Neural progenitor cell (in vitro differentiated cells): ENCODE data around the gene FRMD5. TPM values are rescaled to one million over a fixed set of nuclear protein-coding genes. Genes with fewer than 3 reads are reported as not detected.

ENCODE experiments used
- DNase-seq: peaks from one replicate; pipeline ENCODE4 v3.0.0-alpha.2; 2016; ENCODE audit warnings: low spot score
- H2AFZ ChIP-seq: fragments of 200-600 bp; sonication (generic); replicated peaks from 2 replicates; pipeline ENCODE4 v1.6.1; 2016; ENCODE audit warnings: antibody characterized with exemption
- H3F3A ChIP-seq: fragments of 200-600 bp; sonication (generic); 2 replicates; pipeline ENCODE4 v1.6.1; 2016; ENCODE audit warnings: antibody characterized with exemption, low read depth
- H3K27ac ChIP-seq: fragments of 200-600 bp; sonication (generic); 2 replicates; pipeline ENCODE4 v1.5.1; 2016; ENCODE audit warnings: mild to moderate bottlenecking
- H3K27me3 ChIP-seq: fragments of 200-600 bp; sonication (generic); 2 replicates; pipeline ENCODE4 v1.6.1; 2016; ENCODE audit warnings: mild to moderate bottlenecking, moderate library complexity
- H3K36me3 ChIP-seq: fragments of 200-600 bp; sonication (generic); 2 replicates; pipeline ENCODE4 v1.5.1; 2016
- H3K4me1 ChIP-seq: fragments of 200-600 bp; sonication (generic); 2 replicates; pipeline ENCODE4 v1.6.1; 2016; ENCODE audit warnings: mixed run types
- H3K4me2 ChIP-seq: fragments of 200-600 bp; sonication (generic); 2 replicates; pipeline ENCODE4 v1.6.1; 2016
- H3K4me3 ChIP-seq: fragments of 200-600 bp; sonication (generic); 2 replicates; pipeline ENCODE4 v1.5.1; 2016
- H3K79me2 ChIP-seq: fragments of 200-600 bp; sonication (generic); 2 replicates; pipeline ENCODE4 v1.6.1; 2016; ENCODE audit warnings: low read depth
- H3K9ac ChIP-seq: fragments of 200-600 bp; sonication (generic); 2 replicates; pipeline ENCODE4 v1.6.1; 2016
- H3K9me3 ChIP-seq: fragments of 200-600 bp; sonication (generic); 2 replicates; pipeline ENCODE4 v1.5.1; 2016; ENCODE audit warnings: low read depth
- H4K20me1 ChIP-seq: fragments of 200-600 bp; sonication (generic); 2 replicates; pipeline ENCODE4 v1.6.1; 2016; ENCODE audit warnings: low read depth
- H3K27ac Mint-ChIP-seq: 3 replicates; pipeline ENCODE4 v1.8.0; 2021; ENCODE audit warnings: mixed read lengths
- H3K27me3 Mint-ChIP-seq: 2 replicates; pipeline ENCODE4 v1.8.0; 2022; ENCODE audit warnings: low read depth, mild to moderate bottlenecking, inconsistent platforms, moderate library complexity, mixed read lengths; ENCODE audit not compliant: insufficient read depth
- H3K36me3 Mint-ChIP-seq: 3 replicates; pipeline ENCODE4 v1.8.0; 2021; ENCODE audit warnings: mixed read lengths
- H3K4me1 Mint-ChIP-seq: 3 replicates; pipeline ENCODE4 v1.8.0; 2021; ENCODE audit warnings: mixed read lengths
- H3K4me3 Mint-ChIP-seq: 3 replicates; pipeline ENCODE4 v1.8.0; 2021; ENCODE audit warnings: mild to moderate bottlenecking, moderate library complexity, mixed read lengths
- H3K9me3 Mint-ChIP-seq: 3 replicates; pipeline ENCODE4 v1.8.0; 2020; ENCODE audit warnings: mixed read lengths
- EZH2 ChIP-seq: fragments of 200-600 bp; sonication (generic); IDR thresholded peaks from 2 replicates; pipeline ENCODE4 v1.6.1; 2017; ENCODE audit warnings: antibody characterized with exemption, mild to moderate bottlenecking, moderate library complexity
- EZH2phosphoT487 ChIP-seq: fragments of 200-600 bp; sonication (generic); IDR thresholded peaks from 2 replicates; pipeline ENCODE4 v1.6.1; 2017; ENCODE audit warnings: antibody characterized with exemption
- total RNA-seq: library from RNA; depleted of rRNA; stranded (reverse); fragments of >200 nt; gene quantifications from 2 replicates; pipeline ENCODE4 v1.2.3, GENCODE V29; 2015; ENCODE audit warnings: low replicate concordance
- TF ChIP-seq, protein P1 (sequence below): fragments of 200-600 bp; sonication (generic); IDR thresholded peaks from 2 replicates; pipeline ENCODE4 v1.5.1; 2017; ENCODE audit warnings: antibody characterized with exemption, mild to moderate bottlenecking

Gene FRMD5
- total RNA-seq, 1 donor from 2014 or later: 10.1 TPM

DNA sequence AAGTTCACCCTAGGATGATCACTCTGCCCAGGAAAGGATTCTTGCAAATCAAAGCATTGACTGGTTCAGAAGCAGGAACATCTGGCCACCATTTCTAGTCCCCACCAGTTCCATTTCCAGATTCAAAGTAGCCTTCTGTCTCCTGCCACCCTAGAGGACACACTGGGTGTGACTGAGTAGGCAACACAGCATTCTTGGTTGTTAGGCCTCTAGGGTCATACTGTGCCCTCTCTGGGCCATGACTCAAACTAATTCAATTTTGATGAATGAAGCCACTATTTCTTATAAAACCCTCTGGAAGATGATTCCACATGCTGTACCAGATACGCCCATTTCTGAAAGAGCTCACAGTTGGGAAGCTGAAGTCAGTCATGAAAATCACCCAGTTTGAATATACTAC, 298.5 kb downstream of the FRMD5 start:
- Mint-ChIP-seq H3K27ac (no peak overlapping the region), H3K36me3 (peaks cover 3% of the 10 kb centered on the region), H3K9me3 (no peaks in the 10 kb centered on the region), H3K27me3 (no peaks in the 10 kb centered on the region), H3K4me1 (peaks cover 9% of the 10 kb centered on the region), H3K4me3 (no peak overlapping the region)
- Histone ChIP-seq H3F3A (no peaks in the 10 kb centered on the region), H3K79me2 (no peaks in the 10 kb centered on the region), H2AFZ (no peak overlapping the region), H3K36me3 (no peaks in the 10 kb centered on the region), H3K4me3 (no peak overlapping the region), H3K9me3 (no peaks in the 10 kb centered on the region), H4K20me1 (no peaks in the 10 kb centered on the region), H3K27ac (no peak overlapping the region), H3K4me2 (no peak overlapping the region), H3K27me3 (no peaks in the 10 kb centered on the region), H3K4me1 (no peaks in the 10 kb centered on the region), H3K9ac (no peak overlapping the region)
- TF ChIP-seq EZH2: no peak
- no peak for TF ChIP-seq EZH2phosphoT487
- TF ChIP-seq, protein P1, sequence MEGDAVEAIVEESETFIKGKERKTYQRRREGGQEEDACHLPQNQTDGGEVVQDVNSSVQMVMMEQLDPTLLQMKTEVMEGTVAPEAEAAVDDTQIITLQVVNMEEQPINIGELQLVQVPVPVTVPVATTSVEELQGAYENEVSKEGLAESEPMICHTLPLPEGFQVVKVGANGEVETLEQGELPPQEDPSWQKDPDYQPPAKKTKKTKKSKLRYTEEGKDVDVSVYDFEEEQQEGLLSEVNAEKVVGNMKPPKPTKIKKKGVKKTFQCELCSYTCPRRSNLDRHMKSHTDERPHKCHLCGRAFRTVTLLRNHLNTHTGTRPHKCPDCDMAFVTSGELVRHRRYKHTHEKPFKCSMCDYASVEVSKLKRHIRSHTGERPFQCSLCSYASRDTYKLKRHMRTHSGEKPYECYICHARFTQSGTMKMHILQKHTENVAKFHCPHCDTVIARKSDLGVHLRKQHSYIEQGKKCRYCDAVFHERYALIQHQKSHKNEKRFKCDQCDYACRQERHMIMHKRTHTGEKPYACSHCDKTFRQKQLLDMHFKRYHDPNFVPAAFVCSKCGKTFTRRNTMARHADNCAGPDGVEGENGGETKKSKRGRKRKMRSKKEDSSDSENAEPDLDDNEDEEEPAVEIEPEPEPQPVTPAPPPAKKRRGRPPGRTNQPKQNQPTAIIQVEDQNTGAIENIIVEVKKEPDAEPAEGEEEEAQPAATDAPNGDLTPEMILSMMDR: no peak
- no peak for DNase-seq

DNA sequence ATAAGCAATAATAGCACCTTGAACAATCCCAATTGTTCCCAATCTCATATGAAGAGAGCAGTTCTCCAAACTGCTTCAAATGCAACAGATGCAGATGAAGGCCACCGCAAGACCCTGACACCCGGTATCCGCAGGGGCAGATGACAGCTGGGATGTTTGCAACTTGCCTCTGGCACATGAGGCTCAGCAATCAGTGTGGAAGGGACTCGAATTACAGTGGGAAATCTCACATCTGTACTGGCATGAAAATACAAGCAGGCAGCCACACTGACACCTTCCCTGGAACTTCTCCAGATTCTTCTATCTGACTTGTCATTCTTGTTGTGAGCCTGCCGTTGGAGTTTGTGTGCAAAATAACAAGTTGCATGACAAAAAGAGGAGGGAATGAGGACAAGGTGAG, 299.5 kb downstream of the FRMD5 start:
- Histone ChIP-seq H3K36me3 (no peaks in the 10 kb centered on the region), H3K27me3 (no peaks in the 10 kb centered on the region), H3F3A (no peaks in the 10 kb centered on the region), H3K4me3 (no peak overlapping the region), H4K20me1 (no peaks in the 10 kb centered on the region), H3K4me2 (no peak overlapping the region), H3K79me2 (no peaks in the 10 kb centered on the region), H2AFZ (no peak overlapping the region), H3K27ac (no peak overlapping the region), H3K9me3 (no peaks in the 10 kb centered on the region), H3K4me1 (no peaks in the 10 kb centered on the region), H3K9ac (no peak overlapping the region)
- H3K27ac Mint-ChIP-seq: no peak overlapping the region
- H3K9me3 Mint-ChIP-seq: no peaks in the 10 kb centered on the region
- no peak overlapping the region for H3K4me3 Mint-ChIP-seq
- TF ChIP-seq, protein P1: no peak
- no peak for TF ChIP-seq EZH2
- TF ChIP-seq EZH2phosphoT487: no peak
- peaks cover 6% of the 10 kb centered on the region for H3K4me1 Mint-ChIP-seq
- no peaks in the 10 kb centered on the region for H3K27me3 Mint-ChIP-seq
- no peak for DNase-seq
- H3K36me3 Mint-ChIP-seq: peaks cover 3% of the 10 kb centered on the region

DNA sequence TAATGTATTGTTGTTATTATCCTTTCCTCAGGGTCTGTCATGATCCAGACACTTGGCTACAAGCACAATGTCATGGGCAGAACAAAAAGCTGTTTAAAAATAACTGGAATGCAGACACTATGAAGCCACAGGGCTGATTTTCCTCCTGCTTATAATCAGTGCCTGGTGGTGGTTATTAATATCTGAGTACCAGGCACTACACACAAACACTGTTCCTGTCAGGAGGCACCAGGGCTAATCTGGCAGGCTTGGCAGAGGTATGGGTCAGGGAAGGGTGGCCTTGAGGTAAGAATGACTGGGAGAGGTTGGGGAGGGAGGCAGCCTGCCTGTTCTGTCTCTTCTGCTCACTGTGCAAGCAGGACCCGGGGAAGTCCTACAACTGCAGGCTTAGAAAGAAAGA, 301.1 kb downstream of the FRMD5 start:
- H3K9ac ChIP-seq: no peak overlapping the region
- no peaks in the 10 kb centered on the region for H3K27me3 Mint-ChIP-seq
- no peak overlapping the region for H3K4me2 ChIP-seq
- H3K36me3 Mint-ChIP-seq: peaks cover 3% of the 10 kb centered on the region
- no peaks in the 10 kb centered on the region for H3K9me3 Mint-ChIP-seq
- DNase-seq: no peak
- H3K27ac ChIP-seq: no peak overlapping the region
- no peaks in the 10 kb centered on the region for H3K4me1 ChIP-seq
- no peaks in the 10 kb centered on the region for H3K79me2 ChIP-seq
- no peak overlapping the region for H3K4me3 ChIP-seq
- H4K20me1 ChIP-seq: no peaks in the 10 kb centered on the region
- H2AFZ ChIP-seq: no peak overlapping the region
- peaks cover 6% of the 10 kb centered on the region for H3K4me1 Mint-ChIP-seq
- no peaks in the 10 kb centered on the region for H3K27me3 ChIP-seq
- no peak overlapping the region for H3K4me3 Mint-ChIP-seq
- H3F3A ChIP-seq: no peaks in the 10 kb centered on the region
- H3K9me3 ChIP-seq: no peaks in the 10 kb centered on the region
- H3K36me3 ChIP-seq: no peaks in the 10 kb centered on the region
- TF ChIP-seq, protein P1: no peak
- no peak for TF ChIP-seq EZH2
- no peak for TF ChIP-seq EZH2phosphoT487
- H3K27ac Mint-ChIP-seq: no peak overlapping the region
